ENCODE measurements around the gene BCLAF1. TPM values are rescaled to one million over a fixed set of nuclear protein-coding genes. Genes with fewer than 3 reads are reported as not detected.

Gene BCLAF1
- total and polyA plus RNA-seq, 2 donors (not counting 1 experiment from before 2014, with no cell fraction given) = 39.3 to 268 TPM

- intact Hi-C loops (cut with micrococcal nuclease) = no loop called here
- no peak for TF ChIP-seq CTCF (IDR thresholded peaks at IDR 0.05)
- TF ChIP-seq EZH2 (IDR thresholded peaks at IDR 0.05; ENCODE audit: borderline replicate concordance, insufficient read depth, low read depth, low read length, poor library complexity, severe bottlenecking) = no peak
- H2AFZ ChIP-seq (ENCODE audit: insufficient read depth, low read depth, low read length, poor library complexity, severe bottlenecking) = no peak overlapping the region
- no peaks in the 10 kb centered on the region for H4K20me1 ChIP-seq (ENCODE audit: control insufficient read depth, insufficient read depth, low read length, poor library complexity, severe bottlenecking)
- H3K4me1 ChIP-seq (ENCODE audit: control insufficient read depth in 2 of 2, insufficient read depth in 2 of 2, low read length in 2 of 2) = no peaks in the 10 kb centered on the region
- no peaks in the 10 kb centered on the region for H3K79me2 ChIP-seq (ENCODE audit: control insufficient read depth, insufficient read depth, low read length)
- H3K4me3 ChIP-seq (ENCODE audit: control extremely low read depth in 1 of 5, extremely low read depth in 1 of 5, insufficient read depth in 1 of 5, low read depth in 2 of 5, low read length in 4 of 5) = no peak overlapping the region
- H3K4me2 ChIP-seq (replicated peaks; ENCODE audit: low read depth, low read length, poor library complexity, severe bottlenecking) = no peak overlapping the region
- H3K27ac Mint-ChIP-seq = no peak overlapping the region
- ATAC-seq (ENCODE audit: low read depth) (no peak), DNase-seq (no peak)
- H3K27ac ChIP-seq (ENCODE audit: low read length in 2 of 2) = no peak overlapping the region
- POLR2A ChIA-PET = no interaction called here
- CTCF ChIA-PET = no interaction called here
- no peak overlapping the region for H3K9ac ChIP-seq (ENCODE audit: low read length)
- no peaks in the 10 kb centered on the region for H3K27me3 Mint-ChIP-seq
- no peaks in the 10 kb centered on the region for H3K4me1 Mint-ChIP-seq
- WGBS (ENCODE audit: insufficient coverage) = 79% methylated on average over 1 of the region's 4 CpGs
- no peaks in the 10 kb centered on the region for H3K9me3 ChIP-seq (ENCODE audit: control extremely low read depth in 1 of 3, control insufficient read depth in 2 of 3, insufficient read depth in 1 of 3, low read length in 2 of 3)
- H3K27me3 ChIP-seq (replicated peaks in 1 of 4; ENCODE audit: control extremely low read depth in 1 of 4, control insufficient read depth in 3 of 4, insufficient read depth in 4 of 4, low read length in 3 of 4) = peaks cover 0 to 2% (median 0%) of the 10 kb centered on the region in 4 experiments
- H3K9me3 Mint-ChIP-seq (ENCODE audit: insufficient read depth) = no peaks in the 10 kb centered on the region
- no peaks in the 10 kb centered on the region for H3K36me3 ChIP-seq (replicated peaks in 1 of 2; ENCODE audit: control extremely low read depth in 1 of 2, control insufficient read depth in 1 of 2, extremely low read depth in 1 of 2, insufficient read depth in 2 of 2, low read length in 1 of 2)
- no peak overlapping the region for H3K4me3 Mint-ChIP-seq
These were observed 80.9 kb downstream of the BCLAF1 start for GRCh38 chr6:136208783-136209182.

Small RNAs within 50 kb of the gene (small RNA-seq; reads per million reads assigned to genes)
- not detected for gene AL023284.1 (ENCODE audit: insufficient read length, low read depth, low replicate concordance)

Other genes starting within 250 kb of the BCLAF1 start
- gene MTFR2, start 39.5 kb downstream of the BCLAF1 start, total RNA-seq = 3.9 and 4.0 TPM in 2 replicates
- gene MTFR2, start 39.5 kb downstream of the BCLAF1 start, polyA plus RNA-seq = 2.0 and 2.2 TPM in 2 replicates